K562 (cell line): ENCODE measurements around the gene POLR2L. TPM values are rescaled to one million over a fixed set of nuclear protein-coding genes. Genes with fewer than 3 reads are reported as not detected.
A peak's percentile ranks its signal among the peaks of the same experiment; 100 is the strongest.

ENCODE experiments used
- ARNT ChIP-seq, 2 experiments: fragments of 450-650 bp; IDR thresholded peaks; 2 replicates each; pipeline ENCODE4 v1.6.1; 2016; ENCODE audit warnings: mild to moderate bottlenecking in 1 of 2
- BHLHE40 ChIP-seq: IDR thresholded peaks from 2 replicates; pipeline ENCODE4 v1.6.1; 2011; ENCODE audit warnings: low read length, improper control_type of control experiment
- CREB1 ChIP-seq, 2 experiments: sonication (generic) in 1 of 2; formaldehyde crosslinking in 1 of 2; IDR thresholded peaks; 2 replicates each; pipeline versions ENCODE4 v1.6.1 to v1.8.0; 2012 to 2022; ENCODE audit warnings: inconsistent platforms in 1 of 2, mild to moderate bottlenecking in 1 of 2, missing genetic modification reagents in 1 of 2, moderate library complexity in 1 of 2
- E2F1 ChIP-seq: sonication (generic); formaldehyde crosslinking; IDR thresholded peaks from 2 replicates; pipeline ENCODE4 v1.8.1; 2023; ENCODE audit warnings: mild to moderate bottlenecking, missing genetic modification reagents, moderate library complexity
- E4F1 ChIP-seq: fragments of 250-450 bp; sonication (Bioruptor Pico); IDR thresholded peaks from 2 replicates; pipeline ENCODE4 v1.5.0; 2021; ENCODE audit warnings: mild to moderate bottlenecking, borderline replicate concordance
- EGR1 ChIP-seq: fragments of 450-650 bp; conservative IDR thresholded peaks from 2 replicates; pipeline ENCODE4 v1.6.1; 2017; ENCODE audit warnings: mild to moderate bottlenecking
- HDAC2 ChIP-seq: fragments of 450-650 bp; IDR thresholded peaks from 2 replicates; pipeline ENCODE4 v1.6.1; 2016; ENCODE audit warnings: mild to moderate bottlenecking
- MAZ ChIP-seq, 2 experiments: fragments of 450-650 bp in 1 of 2; sonication (generic) in 1 of 2; formaldehyde crosslinking; IDR thresholded peaks in 1 of 2; conservative IDR thresholded peaks in 1 of 2; 2 replicates each; pipeline versions ENCODE4 v1.4.0 to v1.5.0; 2020; ENCODE audit warnings: mild to moderate bottlenecking in 1 of 2, missing genetic modification reagents in 1 of 2
- MYBL2 ChIP-seq, 2 experiments: fragments of 450-650 bp in 1 of 2; sonication (generic) in 1 of 2; formaldehyde crosslinking in 1 of 2; IDR thresholded peaks; 2 replicates each; pipeline versions ENCODE4 v1.6.1 to v1.8.1; 2017 to 2022; ENCODE audit warnings: borderline replicate concordance in 1 of 2, inconsistent platforms in 1 of 2, low read depth in 1 of 2, mild to moderate bottlenecking in 1 of 2, missing genetic modification reagents in 1 of 2, moderate library complexity in 1 of 2
- RBBP5 ChIP-seq: fragments of 200-600 bp; sonication (generic); IDR thresholded peaks from 2 replicates; pipeline ENCODE4 v1.6.1; 2012; ENCODE audit warnings: borderline replicate concordance, mild to moderate bottlenecking, low read length, control low read depth, inconsistent platforms; ENCODE audit not compliant: insufficient read depth, poor library complexity, severe bottlenecking
- RBM22 ChIP-seq: fragments of 200-400 bp; formaldehyde crosslinking; IDR thresholded peaks from 2 replicates; pipeline ENCODE4 v1.6.1; 2018; ENCODE audit warnings: low read length, low read depth; ENCODE audit not compliant: poor library complexity, severe bottlenecking
- SAFB2 ChIP-seq: fragments of 200-400 bp; formaldehyde crosslinking; IDR thresholded peaks from 2 replicates; pipeline ENCODE4 v1.6.1; 2018; ENCODE audit warnings: borderline replicate concordance, low read length, low read depth, moderate library complexity; ENCODE audit not compliant: severe bottlenecking
- SMAD3 ChIP-seq: fragments of 450-650 bp; formaldehyde crosslinking; conservative IDR thresholded peaks from 2 replicates; pipeline ENCODE4 v1.4.0; 2020; ENCODE audit warnings: mild to moderate bottlenecking
- SMAD4 ChIP-seq: fragments of 250-450 bp; sonication (Bioruptor Pico); conservative IDR thresholded peaks from 2 replicates; pipeline ENCODE4 v1.8.0; 2021; ENCODE audit warnings: inconsistent platforms, mild to moderate bottlenecking, moderate library complexity
- SNAPC5 ChIP-seq: fragments of 250-450 bp; sonication (Bioruptor Pico); IDR thresholded peaks from 2 replicates; pipeline ENCODE4 v1.8.0; 2021; ENCODE audit warnings: moderate library complexity, mild to moderate bottlenecking, inconsistent platforms
- SRSF3 ChIP-seq: fragments of 200-400 bp; formaldehyde crosslinking; IDR thresholded peaks from 2 replicates; pipeline ENCODE4 v1.6.1; 2016; ENCODE audit warnings: mild to moderate bottlenecking, low read length, moderate library complexity; ENCODE audit not compliant: insufficient read depth
- TARDBP ChIP-seq: fragments of 450-650 bp; IDR thresholded peaks from 2 replicates; pipeline ENCODE4 v1.6.1; 2016
- VEZF1 ChIP-seq: fragments of 200-800 bp; sonication (Bioruptor generic); IDR thresholded peaks from 2 replicates; pipeline ENCODE4 v1.6.1; 2017; ENCODE audit warnings: missing genetic modification characterization, missing compliant biosample characterization
- ZFPM2 ChIP-seq: fragments of 250-450 bp; sonication (Bioruptor Pico); IDR thresholded peaks from 2 replicates; pipeline ENCODE4 v1.5.1; 2022; ENCODE audit warnings: mild to moderate bottlenecking
- ZNF12 ChIP-seq: sonication (generic); formaldehyde crosslinking; IDR thresholded peaks from 2 replicates; pipeline ENCODE4 v1.4.0; 2020; ENCODE audit warnings: mild to moderate bottlenecking, missing genetic modification reagents
- ZNF280A ChIP-seq: fragments of 450-650 bp; IDR thresholded peaks from 2 replicates; pipeline ENCODE4 v1.6.1; 2018; ENCODE audit warnings: mild to moderate bottlenecking, low read depth; ENCODE audit not compliant: partially characterized antibody
- polyA plus RNA-seq, 8 experiments: library from polyadenylated mRNA; depleted of rRNA in 4 of 8; stranded (reverse) in 5 of 8; unstranded in 3 of 8; fragments of >200 nt; fragmentation: Nextera tagmentation in 2 of 8; fragmentation: Illumina TruSeq in 1 of 8; extraction: Ambion mirVana in 2 of 8; extraction: Trizol in 1 of 8; gene quantifications; 2 replicates each; pipeline versions ENCODE4 v1.2.1 to v1.2.3, GENCODE V29; 2011 to 2014; ENCODE audit warnings: inconsistent platforms in 1 of 8, missing spikeins in 1 of 8
- total RNA-seq, 7 experiments: library from RNA; depleted of rRNA in 6 of 7; stranded (reverse); fragments of >200 nt in 6 of 7; fragmentation: Illumina TruSeq in 2 of 7; extraction: Trizol in 2 of 7; gene quantifications; 2 replicates each; pipeline versions ENCODE4 v1.2.1 to v1.2.3, GENCODE V29; 2011 to 2021; ENCODE audit warnings: low replicate concordance in 1 of 7

The POLR2L gene
- total and polyA plus RNA-seq, 9 of the 15 experiments (the other 6 are each of a cell fraction or from before 2014, with no cell fraction given) = 38.3 to 688 (median 108) TPM

- peak; percentile 74 for TF ChIP-seq BHLHE40
- TF ChIP-seq SAFB2 = no peak
- TF ChIP-seq SMAD3 (CRISPR knock-in tag) = no peak
- no peak for TF ChIP-seq CREB1 (IDR thresholded peaks at IDR 0.05)
- peak; percentile 53; the same call in 1 of the 2 replicates for TF ChIP-seq CREB1 (CRISPR knock-in tag; IDR thresholded peaks at IDR 0.05)
- TF ChIP-seq VEZF1 = peak; percentile 54
- TF ChIP-seq MYBL2 (IDR thresholded peaks at IDR 0.05; ENCODE audit: low read depth) = no peak
- TF ChIP-seq MYBL2 (CRISPR knock-in tag; IDR thresholded peaks at IDR 0.05; ENCODE audit: borderline replicate concordance) = no peak
- no peak for TF ChIP-seq RBBP5
- no peak for TF ChIP-seq TARDBP
- TF ChIP-seq ARNT (IDR thresholded peaks at IDR 0.05) = peak; percentile 80 to 86; a peak in 2 of 4 replicates
- TF ChIP-seq SMAD4 = peak; percentile 100
- no peak for TF ChIP-seq ZFPM2 (CRISPR knock-in tag)
- no peak for TF ChIP-seq SNAPC5 (CRISPR knock-in tag)
- TF ChIP-seq HDAC2 = peak; percentile 88
- no peak for TF ChIP-seq RBM22
- TF ChIP-seq MAZ (CRISPR knock-in tag; conservative IDR thresholded peaks at IDR 0.05 in 1 of 2, IDR thresholded peaks at IDR 0.05 in 1 of 2) = peak; percentile 41 to 43; a peak in 2 of 4 replicates
- TF ChIP-seq ZNF12 = 0 out of 2 replicates have a peak, but pooled peaks have one; percentile 49
- no peak for TF ChIP-seq E4F1 (CRISPR knock-in tag)
- peak; percentile 67 for TF ChIP-seq EGR1
- no peak for TF ChIP-seq SRSF3
- TF ChIP-seq ZNF280A = no peak
- no peak for TF ChIP-seq E2F1 (CRISPR knock-in tag)
Observed at GRCh38 chr11:875769-876301, 33.5 kb upstream of the POLR2L start (continued).
